IMR-90 (cell line): ENCODE data around the gene ADGRF5. TPM values are rescaled to one million over a fixed set of nuclear protein-coding genes. Genes with fewer than 3 reads are reported as not detected.

ENCODE experiments used
- ATAC-seq: fragments of 200-7000 bp; cut with Tn5 transposase; 2 replicates; pipeline ENCODE4 v1.9.1; 2020; ENCODE audit warnings: low read depth, mild to moderate bottlenecking, moderate library complexity
- BruUV-seq: library from RNA; stranded (reverse); fragments of 400-500 nt; replicated peaks from 2 replicates; lab custom pipeline; 2021; lab: Mats Ljungman, UMichigan
- CTCF ChIA-PET: fragments of 300-600 bp; formaldehyde crosslinking; extraction: SDS; loops from one replicate; lab custom pipeline; 2021; ENCODE audit warnings: antibody characterized with exemption; lab: Yijun Ruan, JAX
- POLR2A ChIA-PET: fragments of 300-600 bp; sonication (Branson Sonifier 250); formaldehyde crosslinking; loops from one replicate; lab custom pipeline; 2022; ENCODE audit warnings: antibody characterized with exemption; ENCODE audit not compliant: unreplicated experiment; lab: Charles Lee
- DNase-seq: peaks from one replicate; pipeline ENCODE4 v3.0.0; 2013
- H2AFZ ChIP-seq: replicated peaks from 2 replicates; pipeline ENCODE3; 2013; ENCODE audit warnings: low read length, mild to moderate bottlenecking; ENCODE audit not compliant: poor library complexity
- H2AK5ac ChIP-seq: 2 replicates; pipeline ENCODE4 v1.6.1; 2013; ENCODE audit warnings: low read depth, low read length, inconsistent platforms
- H2AK9ac ChIP-seq: replicated peaks from 2 replicates; pipeline ENCODE3; 2013; ENCODE audit warnings: mild to moderate bottlenecking, low read depth, low read length, moderate library complexity; ENCODE audit not compliant: poor library complexity
- H2BK120ac ChIP-seq: 2 replicates; pipeline ENCODE4 v1.6.1; 2013; ENCODE audit warnings: low read depth, low read length, inconsistent platforms
- H2BK15ac ChIP-seq: 3 replicates; pipeline ENCODE4 v1.6.1; 2013; ENCODE audit warnings: low read depth, low read length, inconsistent platforms
- H2BK20ac ChIP-seq: 2 replicates; pipeline ENCODE4 v1.6.1; 2013; ENCODE audit warnings: low read depth, mild to moderate bottlenecking, inconsistent platforms, low read length, moderate library complexity
- H2BK5ac ChIP-seq: 2 replicates; pipeline ENCODE4 v1.6.1; 2013; ENCODE audit warnings: mild to moderate bottlenecking, low read depth, low read length, inconsistent platforms; ENCODE audit not compliant: poor library complexity, severe bottlenecking
- H3K14ac ChIP-seq: replicated peaks from 2 replicates; pipeline ENCODE4 v1.6.1; 2013; ENCODE audit warnings: low read depth, low read length, inconsistent platforms
- H3K18ac ChIP-seq: 2 replicates; pipeline ENCODE4 v1.6.1; 2013; ENCODE audit warnings: low read depth, low read length, control low read depth
- H3K23ac ChIP-seq: 2 replicates; pipeline ENCODE4 v1.6.1; 2013; ENCODE audit warnings: low read depth, low read length, inconsistent platforms
- H3K27ac ChIP-seq: 2 replicates; pipeline ENCODE4 v1.5.1; 2013; ENCODE audit warnings: mild to moderate bottlenecking, control low read depth, low read length; ENCODE audit not compliant: insufficient read depth
- H3K27me3 ChIP-seq: 2 replicates; pipeline ENCODE4 v1.6.1; 2013; ENCODE audit warnings: low read length; ENCODE audit not compliant: control insufficient read depth, insufficient read depth
- H3K36me3 ChIP-seq: 2 replicates; pipeline ENCODE4 v1.6.1; 2013; ENCODE audit warnings: low read length, mixed read lengths; ENCODE audit not compliant: control insufficient read depth, insufficient read depth
- H3K4ac ChIP-seq: 2 replicates; pipeline ENCODE4 v1.6.1; 2013; ENCODE audit warnings: low read depth, low read length, inconsistent platforms
- H3K4me1 ChIP-seq: 2 replicates; pipeline ENCODE4 v1.6.1; 2013; ENCODE audit warnings: low read length, mixed read lengths; ENCODE audit not compliant: control insufficient read depth, insufficient read depth
- H3K4me2 ChIP-seq: 2 replicates; pipeline ENCODE4 v1.6.1; 2013; ENCODE audit warnings: low read depth, mild to moderate bottlenecking, control low read depth, low read length, moderate library complexity
- H3K4me3 ChIP-seq: 2 replicates; pipeline ENCODE4 v1.5.1; 2013; ENCODE audit warnings: low read depth, mild to moderate bottlenecking, control low read depth, low read length, moderate library complexity; ENCODE audit not compliant: insufficient read depth
- H3K56ac ChIP-seq: 2 replicates; pipeline ENCODE4 v1.6.1; 2013; ENCODE audit warnings: low read length, inconsistent platforms; ENCODE audit not compliant: insufficient read depth; ENCODE audit errors: extremely low read depth
- H3K79me1 ChIP-seq, 2 experiments: 2 replicates each; pipeline ENCODE4 v1.6.1; 2013; ENCODE audit warnings: low read length in 2 of 2, inconsistent platforms in 1 of 2, low read depth in 1 of 2
- H3K9ac ChIP-seq: 2 replicates; pipeline ENCODE4 v1.6.1; 2013; ENCODE audit warnings: low read depth, low read length, control low read depth
- H3K9me1 ChIP-seq: 2 replicates; pipeline ENCODE4 v1.6.1; 2013; ENCODE audit warnings: low read length, inconsistent platforms; ENCODE audit not compliant: insufficient read depth
- H3K9me3 ChIP-seq: 2 replicates; pipeline ENCODE4 v1.6.1; 2013; ENCODE audit warnings: low read length; ENCODE audit not compliant: control insufficient read depth, insufficient read depth
- H4K20me1 ChIP-seq: 2 replicates; pipeline ENCODE4 v1.6.1; 2013; ENCODE audit warnings: low read length, inconsistent platforms; ENCODE audit not compliant: insufficient read depth
- H4K5ac ChIP-seq: 2 replicates; pipeline ENCODE4 v1.6.1; 2013; ENCODE audit warnings: mild to moderate bottlenecking, low read depth, low read length, control low read depth
- H4K8ac ChIP-seq, 2 experiments: 2 replicates each; pipeline ENCODE4 v1.6.1; 2013; ENCODE audit warnings: low read depth in 2 of 2, low read length in 2 of 2, control low read depth in 1 of 2, inconsistent platforms in 1 of 2
- H4K91ac ChIP-seq: 2 replicates; pipeline ENCODE4 v1.6.1; 2013; ENCODE audit warnings: low read depth, low read length, inconsistent platforms; ENCODE audit not compliant: insufficient read depth
- BHLHE40 ChIP-seq: fragments of 150-350 bp; IDR thresholded peaks from 2 replicates; pipeline ENCODE4 v1.6.1; 2016; ENCODE audit warnings: mild to moderate bottlenecking, low read depth, low read length
- CEBPB ChIP-seq: IDR thresholded peaks from 2 replicates; pipeline ENCODE4 v1.6.1; 2012; ENCODE audit warnings: low read depth, low read length, improper control_type of control experiment
- FOS ChIP-seq: fragments of 150-350 bp; IDR thresholded peaks from 2 replicates; pipeline ENCODE4 v1.6.1; 2016; ENCODE audit warnings: low read depth, low read length
- MAFK ChIP-seq: IDR thresholded peaks from 2 replicates; pipeline ENCODE4 v1.6.1; 2012; ENCODE audit warnings: low read depth, low read length, improper control_type of control experiment
- MAZ ChIP-seq: IDR thresholded peaks from 2 replicates; pipeline ENCODE4 v1.6.1; 2012; ENCODE audit warnings: low read depth, mild to moderate bottlenecking, low read length, improper control_type of control experiment, moderate library complexity, borderline replicate concordance
- MXI1 ChIP-seq: IDR thresholded peaks from 2 replicates; pipeline ENCODE4 v1.6.1; 2012; ENCODE audit warnings: low read depth, mild to moderate bottlenecking, low read length, moderate library complexity, borderline replicate concordance
- RAD21 ChIP-seq: IDR thresholded peaks from 2 replicates; pipeline ENCODE4 v1.6.1; 2012; ENCODE audit warnings: low read length, improper control_type of control experiment
- RCOR1 ChIP-seq: IDR thresholded peaks from 2 replicates; pipeline ENCODE4 v1.6.1; 2012; ENCODE audit warnings: mild to moderate bottlenecking, low read length, improper control_type of control experiment; ENCODE audit not compliant: insufficient replicate concordance
- SMC3 ChIP-seq: fragments of 150-350 bp; IDR thresholded peaks from 2 replicates; pipeline ENCODE4 v1.6.1; 2016; ENCODE audit warnings: low read depth, mild to moderate bottlenecking, antibody characterized with exemption, low read length, moderate library complexity
- WGBS, 2 experiments: methylation state at CpG; one replicate each; pipeline versions ENCODE4 v1.1.5 to v1.1.7; 2013; ENCODE audit warnings: missing lambda C conversion rate in 2 of 2; ENCODE audit not compliant: insufficient read length in 1 of 2; ENCODE audit errors: extremely low coverage in 2 of 2; 5-methylcytosine and 5-hydroxymethylcytosine counted together
- dilution Hi-C: fragments of 300-500 bp; cut with HindIII; formaldehyde crosslinking; loops from one replicate; pipeline ENCODE4 v1.14.3; 2018; ENCODE audit warnings: low sequenced_read_pairs; ENCODE audit not compliant: unreplicated experiment
- in situ Hi-C: fragments of 300-500 bp; cut with MboI; formaldehyde crosslinking; loops from 3 replicates; pipeline ENCODE4 v1.14.3; 2019; ENCODE audit warnings: low sequenced_read_pairs, inconsistent platforms, mixed read lengths
- intact Hi-C: fragments of 100-400 bp; cut with micrococcal nuclease; formaldehyde crosslinking; loops from 2 replicates; pipeline ENCODE4 v1.10.0; 2022
- polyA plus RNA-seq, 3 experiments: library from polyadenylated mRNA; depleted of rRNA; stranded (reverse); fragments of >200 nt; gene quantifications; 2 replicates each; pipeline ENCODE4 v1.2.3, GENCODE V29; 2012; ENCODE audit warnings: low replicate concordance in 1 of 3
- total RNA-seq: library from RNA; depleted of rRNA; stranded (reverse); fragments of >200 nt; gene quantifications from 2 replicates; pipeline ENCODE4 v1.2.3, GENCODE V29; 2012
- TF ChIP-seq, protein P1 (sequence below): fragments of 150-350 bp; IDR thresholded peaks from 2 replicates; pipeline ENCODE4 v1.6.1; 2016; ENCODE audit warnings: low read depth, mild to moderate bottlenecking, low read length, moderate library complexity, borderline replicate concordance
- TF ChIP-seq, protein P2 (sequence below): conservative IDR thresholded peaks from 2 replicates; pipeline ENCODE4 v1.5.1; 2012; ENCODE audit warnings: mild to moderate bottlenecking, low read depth, low read length, improper control_type of control experiment

The ADGRF5 gene
- total and polyA plus RNA-seq, 2 of the 4 experiments (the other 2 are of a cell fraction): not detected

DNA sequence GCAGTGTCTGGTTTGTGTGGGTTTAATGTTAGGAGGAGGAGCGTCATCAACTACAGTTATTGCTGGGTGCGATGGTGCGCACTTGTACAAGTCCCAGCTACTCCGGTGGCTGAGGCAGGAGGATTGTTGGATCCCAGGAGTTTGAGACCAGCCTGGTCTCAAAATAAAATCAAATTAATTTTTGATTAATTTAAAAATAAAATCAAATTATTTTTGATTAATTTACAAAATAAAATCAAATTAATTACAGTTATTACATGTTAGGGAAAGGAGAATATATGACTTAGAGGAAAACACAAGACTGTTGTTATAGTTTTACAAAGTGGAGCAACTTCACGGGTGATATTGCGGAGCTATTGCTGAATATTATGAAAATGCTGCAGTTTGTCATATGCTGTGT, 34.7 kb upstream of the ADGRF5 start:
- Histone ChIP-seq H2AK5ac (no peak overlapping the region), H2BK120ac (no peak overlapping the region), H3K36me3 (no peaks in the 10 kb centered on the region), H3K27me3 (no peaks in the 10 kb centered on the region), H2AK9ac (no peak overlapping the region), H2AFZ (peak overlapping the region; percentile 24), H2BK15ac (no peak overlapping the region), H3K56ac (no peak overlapping the region), H3K14ac (no peak overlapping the region), H4K20me1 (no peaks in the 10 kb centered on the region), H3K4me3 (no peak overlapping the region), H3K23ac (no peak overlapping the region), H3K27ac (no peak overlapping the region), H3K4me1 (no peaks in the 10 kb centered on the region), H3K9me3 (no peaks in the 10 kb centered on the region), H2BK20ac (no peak overlapping the region), H4K91ac (no peak overlapping the region), H3K9me1 (no peaks in the 10 kb centered on the region; the same call in 1 of the 2 replicates), H3K4ac (no peak overlapping the region), H4K5ac (no peak overlapping the region), H3K18ac (no peak overlapping the region), H2BK5ac (no peak overlapping the region), H3K4me2 (no peak overlapping the region), H3K79me1 (no peaks in the 10 kb centered on the region), H3K9ac (no peak overlapping the region), H4K8ac (no peak overlapping the region)
- POLR2A ChIA-PET: no interaction called here
- CTCF ChIA-PET: no interaction called here
- DNase-seq: no peak
- in situ Hi-C loops: no loop called here
- ATAC-seq: no peak
- dilution Hi-C loops: no loop called here
- intact Hi-C loops: no loop called here
- no CpG with 5 or more reads among the region's 6 CpGs for WGBS, 2 experiments
- BruUV-seq: no TSS peak
- TF ChIP-seq RAD21: no peak
- TF ChIP-seq FOS: no peak
- no peak for TF ChIP-seq SMC3
- no peak for TF ChIP-seq RCOR1
- TF ChIP-seq, protein P1, sequence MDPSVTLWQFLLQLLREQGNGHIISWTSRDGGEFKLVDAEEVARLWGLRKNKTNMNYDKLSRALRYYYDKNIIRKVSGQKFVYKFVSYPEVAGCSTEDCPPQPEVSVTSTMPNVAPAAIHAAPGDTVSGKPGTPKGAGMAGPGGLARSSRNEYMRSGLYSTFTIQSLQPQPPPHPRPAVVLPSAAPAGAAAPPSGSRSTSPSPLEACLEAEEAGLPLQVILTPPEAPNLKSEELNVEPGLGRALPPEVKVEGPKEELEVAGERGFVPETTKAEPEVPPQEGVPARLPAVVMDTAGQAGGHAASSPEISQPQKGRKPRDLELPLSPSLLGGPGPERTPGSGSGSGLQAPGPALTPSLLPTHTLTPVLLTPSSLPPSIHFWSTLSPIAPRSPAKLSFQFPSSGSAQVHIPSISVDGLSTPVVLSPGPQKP: no peak
- no peak for TF ChIP-seq BHLHE40
- no peak for TF ChIP-seq CEBPB
- no peak for TF ChIP-seq MAFK
- TF ChIP-seq MAZ: no peak
- no peak for TF ChIP-seq MXI1
- TF ChIP-seq, protein P2, sequence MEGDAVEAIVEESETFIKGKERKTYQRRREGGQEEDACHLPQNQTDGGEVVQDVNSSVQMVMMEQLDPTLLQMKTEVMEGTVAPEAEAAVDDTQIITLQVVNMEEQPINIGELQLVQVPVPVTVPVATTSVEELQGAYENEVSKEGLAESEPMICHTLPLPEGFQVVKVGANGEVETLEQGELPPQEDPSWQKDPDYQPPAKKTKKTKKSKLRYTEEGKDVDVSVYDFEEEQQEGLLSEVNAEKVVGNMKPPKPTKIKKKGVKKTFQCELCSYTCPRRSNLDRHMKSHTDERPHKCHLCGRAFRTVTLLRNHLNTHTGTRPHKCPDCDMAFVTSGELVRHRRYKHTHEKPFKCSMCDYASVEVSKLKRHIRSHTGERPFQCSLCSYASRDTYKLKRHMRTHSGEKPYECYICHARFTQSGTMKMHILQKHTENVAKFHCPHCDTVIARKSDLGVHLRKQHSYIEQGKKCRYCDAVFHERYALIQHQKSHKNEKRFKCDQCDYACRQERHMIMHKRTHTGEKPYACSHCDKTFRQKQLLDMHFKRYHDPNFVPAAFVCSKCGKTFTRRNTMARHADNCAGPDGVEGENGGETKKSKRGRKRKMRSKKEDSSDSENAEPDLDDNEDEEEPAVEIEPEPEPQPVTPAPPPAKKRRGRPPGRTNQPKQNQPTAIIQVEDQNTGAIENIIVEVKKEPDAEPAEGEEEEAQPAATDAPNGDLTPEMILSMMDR: no peak
